T follicular helper cell (primary cell): Measurements from ENCODE around the gene CNNM2.

Experiments
- DNase-seq: peaks from one replicate; pipeline ENCODE4 v3.0.0-alpha.2; 2020; ENCODE audit warnings: low read depth

Gene CNNM2

GRCh38 chr10:103077020-103077419 lies 158.9 kb downstream of the CNNM2 start:
- DNase-seq: no peak

DNA sequence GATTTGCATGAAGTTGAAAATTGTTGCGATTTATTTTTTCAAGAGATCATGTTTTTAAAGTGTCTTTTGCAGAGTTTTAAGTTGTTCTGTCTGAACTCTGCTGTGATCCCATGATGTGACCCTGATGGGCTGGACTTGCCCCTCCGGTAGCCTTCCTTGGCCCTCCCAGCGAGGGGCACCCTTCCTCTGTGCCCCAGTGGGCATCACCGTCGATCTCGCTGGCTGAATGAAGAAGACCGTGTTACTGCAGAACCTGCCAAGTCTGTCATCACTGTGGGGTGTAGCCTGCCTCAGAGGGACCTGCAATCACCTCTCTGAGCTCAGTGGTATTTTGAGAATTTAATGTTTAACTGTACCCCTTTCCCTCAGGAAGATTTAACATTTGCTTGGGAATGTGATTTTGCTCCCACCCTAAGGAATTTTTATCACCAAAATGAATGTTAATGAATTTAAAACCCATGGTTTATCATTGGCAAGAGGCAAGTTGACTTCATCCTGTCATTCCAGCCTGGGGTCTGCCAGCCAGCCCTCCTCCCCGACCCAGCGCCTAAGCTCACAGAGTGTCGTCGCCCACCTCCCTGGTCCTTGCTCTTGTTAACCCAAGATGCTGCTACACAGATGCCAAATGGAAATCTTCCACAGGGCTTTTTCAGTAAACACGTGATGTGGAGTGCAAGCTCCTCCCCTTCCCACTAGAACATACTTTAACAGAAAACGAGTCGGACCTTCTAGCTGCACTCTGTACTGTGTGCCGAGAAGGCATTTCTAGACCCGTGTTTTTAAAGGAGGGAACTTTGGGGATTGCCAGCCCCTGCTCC lies 159.6 kb downstream of the CNNM2 start:
- DNase-seq: no peak

DNA sequence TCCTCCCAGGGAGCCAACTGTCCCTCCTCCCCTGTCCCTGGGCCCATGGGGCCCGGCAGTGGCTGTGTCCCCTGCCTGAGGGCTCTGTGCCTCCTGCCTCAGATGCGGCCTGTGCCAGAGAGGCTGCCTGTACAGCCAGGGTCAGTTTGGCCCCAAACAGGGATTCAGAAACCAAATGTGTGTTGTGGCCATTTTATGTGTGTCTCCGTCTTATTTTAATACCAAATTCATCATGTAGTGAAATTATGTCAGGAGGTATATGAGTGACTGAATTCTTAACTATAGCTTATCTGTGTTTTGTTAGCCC lies 160.2 kb downstream of the CNNM2 start:
- DNase-seq: no peak

DNA sequence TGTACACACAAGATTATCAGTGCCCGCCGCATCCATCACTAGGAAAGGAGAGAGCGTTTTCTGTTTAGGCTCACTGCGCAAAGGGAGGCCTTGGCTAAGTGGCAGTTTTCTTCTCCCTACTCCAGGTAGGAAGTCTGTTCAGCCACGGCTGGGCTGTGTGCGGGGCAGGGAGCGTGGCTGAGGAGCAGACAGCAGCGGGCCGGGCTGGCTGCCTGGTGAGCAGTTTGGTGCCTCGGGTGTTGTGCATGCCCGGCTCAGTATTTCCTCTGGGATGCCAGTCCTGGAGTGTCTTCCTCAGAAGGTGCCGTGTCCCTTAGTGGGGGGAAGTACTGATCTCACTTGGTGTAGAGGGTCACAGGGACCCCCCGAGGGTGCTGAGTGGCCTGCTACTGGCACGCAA lies 160.6 kb downstream of the CNNM2 start:
- no peak for DNase-seq

DNA sequence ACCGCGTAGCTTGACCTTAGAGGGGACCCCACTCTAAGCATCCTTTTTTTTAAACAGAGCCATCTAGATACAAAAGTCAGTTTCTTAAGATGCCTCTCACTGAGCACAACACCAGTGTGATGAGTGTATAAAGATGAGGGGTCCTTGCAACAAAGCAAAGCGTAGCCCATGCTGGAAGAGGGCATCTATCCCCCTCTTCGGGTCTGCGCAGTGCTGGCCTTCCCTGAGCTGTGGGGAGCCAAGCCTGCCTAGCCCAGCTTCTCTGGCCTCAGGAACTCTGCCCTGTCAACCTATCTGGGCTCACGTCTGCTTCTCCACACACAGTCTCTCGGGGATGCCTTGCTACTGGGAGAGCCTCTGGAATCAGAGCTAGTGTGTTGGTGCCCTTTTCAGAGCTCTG lies 161.0 kb downstream of the CNNM2 start:
- no peak for DNase-seq

GRCh38 chr10:103079946-103080345 lies 161.9 kb downstream of the CNNM2 start:
- no peak for DNase-seq

DNA sequence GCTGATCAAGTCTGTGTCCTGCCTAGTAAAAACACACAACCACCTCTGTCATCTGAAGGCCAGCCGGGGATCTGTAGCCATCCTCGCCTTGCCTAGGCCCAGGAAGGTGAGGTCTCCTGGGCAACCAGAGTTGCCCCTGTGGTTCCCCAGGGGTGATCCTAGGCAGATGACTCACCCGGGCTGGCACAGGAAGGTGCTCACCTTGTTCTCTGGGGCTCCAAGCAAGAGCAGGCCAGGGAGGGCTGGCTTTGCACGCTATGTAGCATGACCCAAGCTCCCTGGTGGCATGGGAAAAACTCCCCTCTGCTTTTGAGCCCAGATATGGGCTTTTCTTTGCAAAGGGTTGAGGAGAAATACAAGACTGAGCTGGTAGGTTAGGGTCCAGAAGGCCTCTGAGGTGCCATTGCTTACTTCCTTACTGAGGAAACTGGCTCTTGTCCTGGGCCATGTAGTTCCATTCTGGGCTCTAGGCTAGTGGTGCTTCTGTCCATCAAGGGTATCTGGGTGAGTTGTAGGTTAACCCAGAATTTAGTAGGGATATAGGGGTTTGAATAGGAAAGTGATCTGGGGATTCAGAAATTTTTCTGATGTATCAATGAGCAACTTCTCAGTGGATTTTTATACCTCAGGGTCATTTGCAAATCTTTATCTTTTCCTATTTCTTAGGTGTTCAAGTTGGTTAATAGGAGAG lies 162.9 kb downstream of the CNNM2 start:
- DNase-seq: no peak

GRCh38 chr10:103082683-103083082 lies 164.6 kb downstream of the CNNM2 start:
- DNase-seq: no peak

DNA sequence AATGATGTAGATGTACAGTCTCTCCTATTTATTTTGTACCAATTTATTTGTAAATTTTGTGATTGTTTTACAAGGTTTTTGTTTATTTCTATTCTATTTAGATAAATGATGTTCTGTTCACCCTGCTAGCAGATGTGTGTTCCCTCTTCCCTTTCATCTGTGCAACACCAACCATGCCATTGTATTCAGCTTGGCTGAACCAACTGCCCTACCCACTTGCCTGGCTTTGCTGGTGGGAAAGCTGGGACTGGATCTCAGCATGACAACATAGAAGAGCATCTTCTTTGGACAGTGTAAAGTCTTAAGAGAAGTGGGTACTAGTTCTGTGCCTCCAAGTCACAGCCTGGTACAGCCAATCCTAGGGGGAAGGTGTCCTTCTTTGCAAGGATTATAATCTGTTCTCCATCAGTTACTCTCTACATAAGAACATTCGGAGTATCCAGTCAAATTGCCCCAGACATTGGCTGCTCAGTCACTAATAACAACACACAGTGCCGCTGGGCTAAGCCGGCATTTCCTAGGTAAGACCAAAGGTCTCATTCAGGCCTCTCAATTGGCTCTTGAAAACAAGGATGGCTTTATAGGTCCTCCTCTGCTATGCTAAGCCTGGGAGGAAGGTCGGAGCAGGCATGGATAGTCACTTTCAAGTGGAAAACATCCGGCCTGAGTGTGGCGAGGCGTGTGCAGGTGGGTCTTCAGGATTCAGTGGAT lies 165.3 kb downstream of the CNNM2 start:
- DNase-seq: no peak

- DNase-seq: no peak
Observed at GRCh38 chr10:103083977-103084320, 165.9 kb downstream of the CNNM2 start.

- DNase-seq: no peak
Observed at GRCh38 chr10:103086261-103086660, 168.2 kb downstream of the CNNM2 start.

- DNase-seq: no peak
Observed at GRCh38 chr10:103086799-103087198, 168.7 kb downstream of the CNNM2 start.

DNA sequence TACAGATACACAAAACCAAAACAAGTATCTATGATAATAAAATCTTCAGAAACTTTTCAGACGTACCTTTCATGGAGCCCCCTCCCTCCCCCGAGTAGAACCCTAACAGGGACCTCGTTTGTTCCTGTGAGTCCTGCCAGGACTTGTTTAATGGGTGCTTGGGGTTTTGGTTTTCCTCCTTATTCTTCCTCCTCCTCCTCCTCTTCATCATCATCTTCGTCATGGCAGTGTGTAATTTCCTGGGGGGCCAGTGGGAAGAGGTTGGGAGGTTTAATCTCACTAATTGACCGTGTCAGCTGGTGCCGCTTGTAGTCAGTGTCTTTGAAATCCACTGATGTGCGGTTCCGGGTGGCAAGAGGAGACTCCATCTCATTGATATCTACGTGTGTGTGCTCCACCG lies 171.4 kb downstream of the CNNM2 start:
- no peak for DNase-seq

DNA sequence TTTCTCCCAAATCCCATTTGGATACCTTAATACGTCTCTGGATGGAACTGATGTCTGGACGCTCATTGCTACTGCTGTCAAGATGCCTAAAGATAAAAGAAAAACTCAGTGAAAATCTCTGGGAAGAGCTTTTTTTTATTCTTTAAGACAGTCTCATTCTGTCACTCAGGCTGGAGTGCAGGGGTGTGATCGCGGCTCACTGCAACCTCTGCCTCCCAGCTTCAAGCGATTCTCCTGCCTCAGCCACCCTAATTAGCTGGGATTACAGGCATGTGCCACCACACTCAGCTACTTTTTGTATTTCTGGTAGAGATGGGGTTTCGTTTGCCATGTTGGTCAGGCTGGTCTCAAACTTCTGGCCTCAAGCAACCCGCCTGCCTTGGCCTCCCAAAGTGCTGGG lies 172.8 kb downstream of the CNNM2 start:
- no peak for DNase-seq

GRCh38 chr10:103095005-103095404 lies 176.9 kb downstream of the CNNM2 start:
- no peak for DNase-seq

DNA sequence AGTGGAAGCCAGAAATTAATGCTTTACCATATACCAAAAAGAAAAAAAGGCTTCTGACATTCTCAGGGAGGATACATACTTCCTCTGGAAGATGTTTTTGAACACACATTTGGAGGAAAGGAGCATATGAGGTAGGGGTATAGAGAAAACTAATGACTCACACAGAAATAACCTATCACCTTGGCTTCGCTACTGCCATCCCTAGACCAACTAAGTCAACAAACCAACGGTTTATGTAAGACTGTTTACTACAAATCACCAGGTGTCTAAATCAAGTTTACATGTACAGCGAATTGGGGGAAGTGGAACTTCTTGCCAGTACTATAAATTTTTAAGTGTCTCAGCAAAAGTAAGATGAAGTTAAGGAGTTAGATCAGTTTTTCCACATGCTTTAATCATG lies 178.0 kb downstream of the CNNM2 start:
- no peak for DNase-seq

GRCh38 chr10:103098240-103098639 lies 180.1 kb downstream of the CNNM2 start:
- no peak for DNase-seq

GRCh38 chr10:103100620-103101019 lies 182.5 kb downstream of the CNNM2 start:
- DNase-seq: no peak

DNA sequence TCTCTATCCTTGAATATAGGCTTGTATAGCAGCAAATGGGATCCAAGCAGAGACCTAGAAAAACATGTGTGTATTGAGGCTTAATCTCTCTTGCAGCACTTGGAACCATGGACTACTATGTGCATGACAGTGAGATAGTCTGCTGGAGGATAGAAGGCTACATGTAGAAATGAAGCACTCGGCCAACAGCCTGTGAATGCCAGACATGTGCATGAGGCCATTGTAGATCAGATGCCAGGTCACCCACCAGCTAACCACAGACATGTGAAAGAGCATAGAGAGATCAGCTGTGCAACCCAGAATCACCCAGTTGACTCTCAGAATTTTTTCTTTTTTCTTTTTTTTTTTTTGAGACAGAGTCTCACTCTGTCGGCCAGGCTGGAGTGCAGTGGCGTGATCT lies 184.1 kb downstream of the CNNM2 start:
- no peak for DNase-seq

DNA sequence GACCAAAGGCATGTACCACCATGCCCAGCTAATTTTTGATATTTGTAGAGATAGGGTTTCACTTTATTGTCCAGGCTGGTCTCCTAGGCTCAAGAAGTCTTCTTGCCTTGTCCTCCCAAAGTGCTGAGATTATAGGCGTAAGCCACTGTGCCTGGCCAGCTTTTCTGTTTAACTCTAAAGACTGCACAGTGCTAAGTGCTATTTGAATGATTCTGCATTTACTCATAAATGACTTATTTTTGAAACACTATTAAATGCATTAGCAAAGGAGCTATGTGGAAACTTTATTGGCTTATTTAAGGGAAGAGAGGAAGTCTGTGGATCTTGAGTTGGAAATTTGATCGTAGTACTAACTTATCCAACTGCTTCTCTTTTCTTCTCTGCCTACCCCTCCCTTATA lies 185.9 kb downstream of the CNNM2 start:
- DNase-seq: no peak

DNA sequence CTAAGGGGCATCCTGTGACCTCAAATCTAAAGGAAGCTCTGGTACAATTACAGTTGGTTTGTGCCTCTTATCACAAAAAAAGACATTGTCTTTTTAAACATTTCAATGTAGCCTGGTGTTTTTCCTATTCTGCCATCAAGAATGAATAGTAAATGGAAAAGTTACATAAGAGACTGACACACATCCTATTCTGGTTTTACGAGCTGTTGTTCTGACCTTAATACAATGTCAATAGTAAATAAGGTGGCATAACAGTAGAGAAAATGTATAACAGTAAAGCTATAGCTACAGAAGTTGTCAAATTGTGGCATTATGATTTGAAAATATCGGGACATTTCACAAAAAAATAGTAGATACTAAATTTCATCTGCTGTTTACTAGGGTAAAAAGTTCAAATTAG lies 186.6 kb downstream of the CNNM2 start:
- DNase-seq: no peak

GRCh38 chr10:103105462-103105861 lies 187.4 kb downstream of the CNNM2 start:
- DNase-seq: no peak

DNA sequence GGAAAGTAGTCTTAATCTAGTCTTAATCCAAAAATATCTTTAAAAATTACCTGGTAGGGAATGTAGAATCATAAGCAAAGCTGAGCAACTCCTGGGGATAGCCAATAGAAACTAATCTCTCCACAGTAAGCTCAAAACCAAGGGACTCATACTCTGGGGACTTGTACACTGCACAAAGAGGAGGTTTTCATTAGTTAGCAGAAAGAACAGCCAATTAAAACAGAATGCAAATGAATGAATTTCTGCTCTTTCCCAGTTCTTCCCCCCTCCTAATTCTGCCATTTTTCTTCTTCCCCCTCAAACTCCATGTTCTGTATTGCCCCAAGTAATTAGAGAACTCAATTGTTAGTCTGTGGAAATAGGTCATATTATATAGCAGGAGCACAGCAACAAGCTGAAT lies 188.4 kb downstream of the CNNM2 start:
- DNase-seq: no peak
